ENCODE data around the gene ATG7.

- no peak for TF ChIP-seq CTCF (IDR thresholded peaks at IDR 0.05; ENCODE audit: poor library complexity)
- no peak for TF ChIP-seq EZH2 (IDR thresholded peaks at IDR 0.05; ENCODE audit: borderline replicate concordance)
- no peak for TF ChIP-seq EZH2phosphoT487 (IDR thresholded peaks at IDR 0.05; ENCODE audit: low read depth, severe bottlenecking, unreplicated experiment)
Measured at GRCh38 chr3:11546657-11547302, 274.6 kb downstream of the ATG7 start.

All from hepatocyte (in vitro differentiated cells).